Measurements from ENCODE around the gene CARMIL1. TPM values are rescaled to one million over a fixed set of nuclear protein-coding genes. Genes with fewer than 3 reads are reported as not detected.

Gene CARMIL1
- total RNA-seq, 1 donor from 2014 or later, result 30.4 TPM

GRCh38 chr6:25411316-25411950 is 132.3 kb downstream of the CARMIL1 start:
- Histone ChIP-seq H3K27me3 (ENCODE audit: low read depth) (no peaks in the 10 kb centered on the region), H3K4me3 (no peak overlapping the region), H3K4me1 (peaks cover 45% of the 10 kb centered on the region), H3K36me3 (no peaks in the 10 kb centered on the region), H3K27ac (peak overlapping the region; percentile 36), H3K9me3 (no peaks in the 10 kb centered on the region)
- ATAC-seq (no peak), DNase-seq (no peak)
- no peak for TF ChIP-seq CTCF (IDR thresholded peaks at IDR 0.05)
- intact Hi-C loops (cut with DNase I), result no loop called here

DNA sequence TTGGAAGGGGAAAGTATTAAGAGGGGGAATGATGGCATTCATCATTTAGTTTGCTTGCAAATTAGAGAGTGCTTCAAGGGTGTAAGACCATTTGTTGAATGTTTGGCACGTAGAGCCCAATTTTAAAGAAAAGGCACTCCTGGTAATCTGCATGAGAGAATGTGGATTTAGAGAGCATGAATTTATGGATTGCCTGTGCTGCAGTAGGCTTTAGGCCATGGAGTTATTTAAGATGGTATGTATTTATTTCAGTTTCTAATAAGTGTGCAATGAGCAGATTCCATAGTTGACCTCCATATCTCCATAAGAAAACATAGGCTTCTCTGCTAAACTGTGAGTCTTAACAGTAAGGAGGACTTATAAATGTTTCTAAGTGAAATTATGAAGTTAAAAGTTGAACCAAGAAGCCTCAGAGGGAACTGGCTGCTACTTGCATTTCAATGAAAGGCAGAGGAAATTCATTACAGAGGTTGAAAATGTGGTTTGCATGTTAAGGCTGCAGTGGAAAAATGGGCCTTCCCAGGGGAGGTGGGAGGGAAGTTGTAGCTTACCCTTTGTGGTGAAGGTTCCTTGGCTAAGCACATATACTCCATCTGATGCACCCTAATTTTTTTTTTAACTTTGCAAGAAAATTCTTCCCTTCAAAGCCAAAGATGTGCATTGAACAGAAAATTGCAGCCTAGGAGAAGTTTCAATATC is 134.2 kb downstream of the CARMIL1 start:
- H3K4me3 ChIP-seq, result no peak overlapping the region
- H3K4me1 ChIP-seq, result peaks cover 53% of the 10 kb centered on the region
- TF ChIP-seq CTCF (IDR thresholded peaks at IDR 0.05), result no peak
- H3K27ac ChIP-seq, result no peak overlapping the region
- no peak for ATAC-seq
- H3K36me3 ChIP-seq, result no peaks in the 10 kb centered on the region
- no peaks in the 10 kb centered on the region for H3K27me3 ChIP-seq (ENCODE audit: low read depth)
- H3K9me3 ChIP-seq, result no peaks in the 10 kb centered on the region
- intact Hi-C loops (cut with DNase I), result no loop called here
- no peak for DNase-seq

GRCh38 chr6:25414168-25414567 is 135.0 kb downstream of the CARMIL1 start:
- TF ChIP-seq CTCF (IDR thresholded peaks at IDR 0.05), result no peak
- no peaks in the 10 kb centered on the region for H3K9me3 ChIP-seq
- intact Hi-C loops (cut with DNase I), result no loop called here
- no peaks in the 10 kb centered on the region for H3K36me3 ChIP-seq
- no peak overlapping the region for H3K27ac ChIP-seq
- no peak for DNase-seq
- peaks cover 55% of the 10 kb centered on the region for H3K4me1 ChIP-seq
- H3K27me3 ChIP-seq (ENCODE audit: low read depth), result no peaks in the 10 kb centered on the region
- H3K4me3 ChIP-seq, result no peak overlapping the region
- no peak for ATAC-seq

GRCh38 chr6:25414755-25415154 is 135.6 kb downstream of the CARMIL1 start:
- no peak for TF ChIP-seq CTCF (IDR thresholded peaks at IDR 0.05)
- Histone ChIP-seq H3K27me3 (ENCODE audit: low read depth) (no peaks in the 10 kb centered on the region), H3K4me1 (peaks cover 55% of the 10 kb centered on the region), H3K4me3 (no peak overlapping the region), H3K9me3 (no peaks in the 10 kb centered on the region), H3K36me3 (no peaks in the 10 kb centered on the region), H3K27ac (no peak overlapping the region)
- intact Hi-C loops (cut with DNase I), result no loop called here
- ATAC-seq, result no peak
- DNase-seq, result no peak

DNA sequence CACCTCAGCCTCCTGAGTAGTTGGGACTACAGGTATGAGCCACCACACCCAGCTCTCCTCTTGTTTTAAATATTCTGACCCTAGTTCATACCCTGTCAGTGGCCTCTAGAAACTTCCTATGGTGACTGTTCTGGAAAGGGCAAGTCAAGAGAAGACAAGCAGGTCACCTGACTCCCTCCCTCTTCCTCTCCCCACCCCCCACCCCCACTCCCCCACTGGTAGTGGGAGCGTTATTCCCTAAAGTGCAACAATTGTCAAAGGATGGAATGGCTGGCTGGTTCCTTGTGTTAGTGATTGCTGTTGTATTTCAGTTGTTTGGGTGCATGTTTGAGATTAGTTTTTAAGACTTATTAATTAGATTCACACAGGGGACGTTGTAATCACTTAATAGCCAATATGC is 136.1 kb downstream of the CARMIL1 start:
- H3K4me3 ChIP-seq, result no peak overlapping the region
- ATAC-seq (no peak), DNase-seq (no peak)
- intact Hi-C loops (cut with DNase I), result no loop called here
- no peaks in the 10 kb centered on the region for H3K36me3 ChIP-seq
- TF ChIP-seq CTCF (IDR thresholded peaks at IDR 0.05), result no peak
- no peak overlapping the region for H3K27ac ChIP-seq
- H3K9me3 ChIP-seq, result no peaks in the 10 kb centered on the region
- no peaks in the 10 kb centered on the region for H3K27me3 ChIP-seq (ENCODE audit: low read depth)
- peaks cover 52% of the 10 kb centered on the region for H3K4me1 ChIP-seq

All from lower lobe of right lung (tissue), 2 donors.